GM13976 (cell line): Measurements from ENCODE around the gene CCBE1.

Source experiments
- DNase-seq: peaks from one replicate; pipeline ENCODE4 v3.0.0; 2012; ENCODE audit warnings: low spot score
- CTCF ChIP-seq: IDR thresholded peaks from 2 replicates; pipeline ENCODE4 v1.5.1; 2012; ENCODE audit warnings: borderline replicate concordance, mild to moderate bottlenecking; ENCODE audit not compliant: insufficient read depth; ENCODE audit errors: extremely low read depth, missing control alignments, control extremely low read depth
- in situ Hi-C: fragments of 300-500 bp; cut with MboI; formaldehyde crosslinking; loops from one replicate; pipeline ENCODE4 v1.12.0; 2022; ENCODE audit warnings: low sequenced_read_pairs, mixed read lengths, inconsistent platforms; ENCODE audit not compliant: unreplicated experiment

Gene CCBE1

GRCh38 chr18:59576541-59577385, 120.5 kb downstream of the CCBE1 start:
- TF ChIP-seq CTCF: no peak
- DNase-seq: no peak
- in situ Hi-C loops: no loop called here

- in situ Hi-C loops: no loop called here
- no peak for TF ChIP-seq CTCF
- no peak for DNase-seq
Measured at GRCh38 chr18:59575995-59576394, 121.2 kb downstream of the CCBE1 start.

GRCh38 chr18:59573962-59574361, 123.3 kb downstream of the CCBE1 start:
- no peak for TF ChIP-seq CTCF
- no peak for DNase-seq
- in situ Hi-C loops: no loop called here

- DNase-seq: no peak
- in situ Hi-C loops: no loop called here
- TF ChIP-seq CTCF: no peak
Measured at GRCh38 chr18:59571902-59572301, 125.3 kb downstream of the CCBE1 start.

- in situ Hi-C loops: no loop called here
- no peak for DNase-seq
- no peak for TF ChIP-seq CTCF
Measured at GRCh38 chr18:59570796-59571195, 126.4 kb downstream of the CCBE1 start.

GRCh38 chr18:59570101-59570775, 127.0 kb downstream of the CCBE1 start:
- in situ Hi-C loops: no loop called here
- DNase-seq: no peak
- no peak for TF ChIP-seq CTCF
